NB4 (cell line): ENCODE data around the gene TALDO1.

Experiments used
- CTCF ChIP-seq: IDR thresholded peaks from one replicate; pipeline ENCODE4 v1.5.1; 2012; ENCODE audit warnings: low read depth, low read length
- MYC ChIP-seq: IDR thresholded peaks from 2 replicates; pipeline ENCODE4 v1.6.1; 2011; ENCODE audit warnings: low read depth, low read length

- no peak; the same call in 1 of the 2 replicates for TF ChIP-seq MYC
- no peak for TF ChIP-seq CTCF
Measured at GRCh38 chr11:797296-798092, 50.2 kb downstream of the TALDO1 start.
